HEK293 (cell line): ENCODE data around the gene OTOF.

Source experiments
- CTCF ChIA-PET: fragments of 350-600 bp; formaldehyde crosslinking; extraction: SDS; loops from one replicate; lab custom pipeline; 2021; ENCODE audit warnings: antibody characterized with exemption; lab: Yijun Ruan, JAX
- POLR2A ChIA-PET: fragments of 300-600 bp; formaldehyde crosslinking; extraction: SDS; loops from one replicate; lab custom pipeline; 2020; ENCODE audit warnings: antibody characterized with exemption, inconsistent platforms; lab: Yijun Ruan, JAX
- H3K27ac ChIP-seq: fragments of 200-500 bp; sonication (Bioruptor generic); 2 replicates; pipeline ENCODE4 v1.5.1; 2014; ENCODE audit warnings: low read depth, low read length, control low read depth, inconsistent platforms; ENCODE audit errors: extremely low read depth
- H3K36me3 ChIP-seq, 2 experiments: fragments of 200-500 bp in 1 of 2; sonication (Bioruptor generic) in 1 of 2; 1 replicate in 1 of 2; 2 replicates in 1 of 2; pipeline ENCODE4 v1.5.1; 2014 to 2017; ENCODE audit warnings: inconsistent platforms in 2 of 2, low read length in 2 of 2; ENCODE audit not compliant: control insufficient read depth in 2 of 2, insufficient read depth in 1 of 2
- H3K4me1 ChIP-seq: fragments of 200-500 bp; sonication (Bioruptor generic); 2 replicates; pipeline ENCODE4 v1.5.1; 2014; ENCODE audit warnings: mild to moderate bottlenecking, low read length, inconsistent platforms; ENCODE audit not compliant: control insufficient read depth, insufficient read depth
- H3K4me3 ChIP-seq: 2 replicates; pipeline ENCODE4 v1.5.1; 2011; ENCODE audit warnings: low read depth, mild to moderate bottlenecking, control low read depth, low read length, moderate library complexity
- H3K9me3 ChIP-seq: fragments of 200-500 bp; sonication (Bioruptor generic); 2 replicates; pipeline ENCODE4 v1.5.1; 2014; ENCODE audit warnings: low read depth, low read length, inconsistent platforms; ENCODE audit not compliant: control insufficient read depth, insufficient read depth
- GFI1B ChIP-seq: fragments of 450-650 bp; formaldehyde crosslinking; IDR thresholded peaks from 2 replicates; pipeline ENCODE4 v1.5.1; 2016; ENCODE audit warnings: missing biosample characterization, missing genetic modification characterization
- SETDB1 ChIP-seq: IDR thresholded peaks from one replicate; pipeline ENCODE4 v1.6.1; 2017; ENCODE audit warnings: mild to moderate bottlenecking, low read length, moderate library complexity, mixed read lengths; ENCODE audit not compliant: insufficient read length
- SP3 ChIP-seq: fragments of 450-650 bp; formaldehyde crosslinking; IDR thresholded peaks from 2 replicates; pipeline ENCODE4 v1.5.1; 2016; ENCODE audit warnings: missing biosample characterization, missing genetic modification characterization
- WT1 ChIP-seq: fragments of 450-650 bp; formaldehyde crosslinking; IDR thresholded peaks from 2 replicates; pipeline ENCODE4 v1.5.1; 2016; ENCODE audit warnings: missing biosample characterization, missing genetic modification characterization
- ZBTB20 ChIP-seq: fragments of 450-650 bp; formaldehyde crosslinking; IDR thresholded peaks from 2 replicates; pipeline ENCODE4 v1.5.1; 2016; ENCODE audit warnings: missing biosample characterization, missing genetic modification characterization
- ZEB2 ChIP-seq: fragments of 450-650 bp; formaldehyde crosslinking; IDR thresholded peaks from 2 replicates; pipeline ENCODE4 v1.5.1; 2016; ENCODE audit warnings: missing biosample characterization, missing genetic modification characterization
- ZFHX2 ChIP-seq: fragments of 450-650 bp; formaldehyde crosslinking; conservative IDR thresholded peaks from 2 replicates; pipeline ENCODE4 v1.5.1; 2016; ENCODE audit warnings: missing biosample characterization, missing genetic modification characterization
- ZFP37 ChIP-seq: fragments of 450-650 bp; formaldehyde crosslinking; IDR thresholded peaks from 2 replicates; pipeline ENCODE4 v1.5.1; 2016; ENCODE audit warnings: missing biosample characterization, missing genetic modification characterization
- ZNF169 ChIP-seq: fragments of 450-650 bp; formaldehyde crosslinking; IDR thresholded peaks from 2 replicates; pipeline ENCODE4 v1.5.1; 2016; ENCODE audit warnings: missing biosample characterization, missing genetic modification characterization
- ZNF324 ChIP-seq: fragments of 450-650 bp; formaldehyde crosslinking; IDR thresholded peaks from 2 replicates; pipeline ENCODE4 v1.5.1; 2016; ENCODE audit warnings: missing biosample characterization, missing genetic modification characterization
- ZNF501 ChIP-seq: fragments of 450-650 bp; formaldehyde crosslinking; IDR thresholded peaks from 2 replicates; pipeline ENCODE4 v1.5.1; 2016; ENCODE audit warnings: missing biosample characterization, missing genetic modification characterization
- ZNF549 ChIP-seq: fragments of 450-650 bp; IDR thresholded peaks from 2 replicates; pipeline ENCODE4 v1.5.1; 2018; ENCODE audit warnings: missing biosample characterization, missing genetic modification characterization, mild to moderate bottlenecking, inconsistent platforms, moderate library complexity
- ZNF558 ChIP-seq: fragments of 450-650 bp; formaldehyde crosslinking; IDR thresholded peaks from 2 replicates; pipeline ENCODE4 v1.5.1; 2016; ENCODE audit warnings: missing biosample characterization, missing genetic modification characterization
- ZNF626 ChIP-seq: fragments of 450-650 bp; sonication (Bioruptor Pico); formaldehyde crosslinking; IDR thresholded peaks from 2 replicates; pipeline ENCODE4 v1.5.1; 2018; ENCODE audit warnings: missing biosample characterization, missing genetic modification characterization, inconsistent platforms
- ZNF776 ChIP-seq: fragments of 450-650 bp; formaldehyde crosslinking; IDR thresholded peaks from 2 replicates; pipeline ENCODE4 v1.5.0; 2017; ENCODE audit warnings: missing biosample characterization, missing genetic modification characterization, borderline replicate concordance
- ZNF830 ChIP-seq: fragments of 450-650 bp; IDR thresholded peaks from 2 replicates; pipeline ENCODE4 v1.5.0; 2018; ENCODE audit warnings: missing biosample characterization, missing genetic modification characterization, low read depth, mild to moderate bottlenecking, moderate library complexity
- TF ChIP-seq, protein P1 (sequence below): fragments of 450-650 bp; formaldehyde crosslinking; IDR thresholded peaks from 2 replicates; pipeline ENCODE4 v1.5.1; 2017; ENCODE audit warnings: missing biosample characterization, missing genetic modification characterization
- TF ChIP-seq, protein P2 (sequence below): fragments of 450-650 bp; formaldehyde crosslinking; IDR thresholded peaks from 2 replicates; pipeline ENCODE4 v1.5.1; 2017; ENCODE audit warnings: missing biosample characterization, missing genetic modification characterization
- TF ChIP-seq, protein P3 (sequence below): fragments of 450-650 bp; formaldehyde crosslinking; IDR thresholded peaks from 2 replicates; pipeline ENCODE4 v1.5.1; 2017; ENCODE audit warnings: missing biosample characterization, missing genetic modification characterization
- TF ChIP-seq, protein P4 (sequence below): fragments of 450-650 bp; formaldehyde crosslinking; IDR thresholded peaks from 2 replicates; pipeline ENCODE4 v1.5.1; 2016; ENCODE audit warnings: missing biosample characterization, missing genetic modification characterization
- TF ChIP-seq, protein P5 (sequence below): fragments of 450-650 bp; formaldehyde crosslinking; conservative IDR thresholded peaks from 2 replicates; pipeline ENCODE4 v1.5.1; 2016; ENCODE audit warnings: low read depth, missing biosample characterization, missing genetic modification characterization
- TF ChIP-seq, protein P6 (sequence below): fragments of 450-650 bp; formaldehyde crosslinking; IDR thresholded peaks from 2 replicates; pipeline ENCODE4 v1.5.1; 2016; ENCODE audit warnings: missing biosample characterization, missing genetic modification characterization

The OTOF gene

DNA sequence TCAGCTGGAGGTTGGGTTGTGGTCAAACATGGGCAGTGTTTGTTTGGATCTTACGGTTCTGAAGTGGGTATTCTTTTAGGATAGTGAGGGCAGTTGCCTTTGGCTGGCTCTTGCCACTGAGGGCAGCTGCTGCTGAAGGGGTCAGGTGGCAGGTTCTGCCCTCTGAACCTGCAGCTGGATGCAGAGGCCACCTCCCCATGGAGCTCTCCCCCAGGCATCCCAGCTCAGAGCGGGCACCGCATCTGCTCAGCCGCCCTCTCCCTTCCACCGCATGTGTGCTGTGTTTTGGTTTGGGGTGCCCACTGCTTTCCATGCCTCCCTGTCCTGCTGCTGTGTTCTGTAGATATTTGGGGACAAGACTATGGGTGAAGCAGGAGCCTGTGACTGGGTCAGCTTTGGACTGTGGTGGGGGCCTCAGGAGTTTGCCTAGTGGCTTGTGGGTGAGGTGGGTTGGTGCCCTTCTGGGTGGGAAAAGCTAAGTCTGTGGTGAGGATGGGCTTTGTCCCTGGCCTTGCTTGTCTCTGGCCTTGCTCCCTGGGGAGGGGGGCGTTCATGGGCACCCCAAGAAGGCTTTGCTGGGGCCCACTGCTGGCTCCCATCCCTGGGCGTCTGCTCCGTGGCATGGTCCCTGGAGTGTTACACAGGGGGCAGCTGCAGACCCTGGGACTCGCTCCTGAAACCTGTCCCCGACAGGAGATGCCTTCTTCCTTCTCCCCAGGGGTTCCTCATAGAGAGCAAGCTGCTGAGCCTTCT is 28.5 kb downstream of the OTOF start (continued):
- TF ChIP-seq, protein P1, sequence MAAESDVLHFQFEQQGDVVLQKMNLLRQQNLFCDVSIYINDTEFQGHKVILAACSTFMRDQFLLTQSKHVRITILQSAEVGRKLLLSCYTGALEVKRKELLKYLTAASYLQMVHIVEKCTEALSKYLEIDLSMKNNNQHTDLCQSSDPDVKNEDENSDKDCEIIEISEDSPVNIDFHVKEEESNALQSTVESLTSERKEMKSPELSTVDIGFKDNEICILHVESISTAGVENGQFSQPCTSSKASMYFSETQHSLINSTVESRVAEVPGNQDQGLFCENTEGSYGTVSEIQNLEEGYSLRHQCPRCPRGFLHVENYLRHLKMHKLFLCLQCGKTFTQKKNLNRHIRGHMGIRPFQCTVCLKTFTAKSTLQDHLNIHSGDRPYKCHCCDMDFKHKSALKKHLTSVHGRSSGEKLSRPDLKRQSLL (tag by site-specific recombination): no peak
- no peak for TF ChIP-seq ZEB2 (tag by site-specific recombination)

DNA sequence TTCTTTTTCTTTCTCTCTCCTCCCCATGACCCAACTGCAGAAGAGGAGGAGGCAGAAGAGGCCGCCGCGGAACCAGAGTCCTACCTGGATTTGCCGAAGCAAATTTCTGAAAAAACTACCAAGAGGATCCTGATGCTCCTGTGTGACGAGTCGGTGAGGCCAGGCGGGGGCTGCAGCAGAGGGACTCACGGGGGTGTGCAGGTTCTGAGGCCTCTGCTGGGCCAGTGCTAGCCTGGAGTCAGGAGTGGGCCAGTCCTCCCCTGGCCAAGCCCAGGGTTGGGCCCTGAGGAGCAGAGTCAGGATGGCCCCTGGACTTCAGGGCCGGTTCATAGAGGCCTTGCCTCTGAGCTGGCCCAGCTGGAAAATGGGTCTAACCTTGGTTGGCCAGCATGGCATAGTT is 29.3 kb downstream of the OTOF start:
- Histone ChIP-seq H3K4me1 (no peaks in the 10 kb centered on the region), H3K27ac (no peak overlapping the region), H3K36me3 (no peaks in the 10 kb centered on the region), H3K4me3 (no peak overlapping the region), H3K9me3 (no peaks in the 10 kb centered on the region)
- TF ChIP-seq ZNF626 (tag by site-specific recombination) (no peak), ZNF558 (tag by site-specific recombination) (no peak), GFI1B (no peak), ZNF324 (tag by site-specific recombination) (no peak), SP3 (tag by site-specific recombination) (no peak), WT1 (tag by site-specific recombination) (no peak), ZNF776 (no peak), ZFHX2 (tag by site-specific recombination) (no peak), ZNF549 (no peak), ZBTB20 (tag by site-specific recombination) (no peak), ZNF501 (no peak), ZFP37 (tag by site-specific recombination) (no peak), ZNF169 (tag by site-specific recombination) (no peak), SETDB1 (no peak), ZNF830 (tag by site-specific recombination) (no peak)
- TF ChIP-seq, protein P2, sequence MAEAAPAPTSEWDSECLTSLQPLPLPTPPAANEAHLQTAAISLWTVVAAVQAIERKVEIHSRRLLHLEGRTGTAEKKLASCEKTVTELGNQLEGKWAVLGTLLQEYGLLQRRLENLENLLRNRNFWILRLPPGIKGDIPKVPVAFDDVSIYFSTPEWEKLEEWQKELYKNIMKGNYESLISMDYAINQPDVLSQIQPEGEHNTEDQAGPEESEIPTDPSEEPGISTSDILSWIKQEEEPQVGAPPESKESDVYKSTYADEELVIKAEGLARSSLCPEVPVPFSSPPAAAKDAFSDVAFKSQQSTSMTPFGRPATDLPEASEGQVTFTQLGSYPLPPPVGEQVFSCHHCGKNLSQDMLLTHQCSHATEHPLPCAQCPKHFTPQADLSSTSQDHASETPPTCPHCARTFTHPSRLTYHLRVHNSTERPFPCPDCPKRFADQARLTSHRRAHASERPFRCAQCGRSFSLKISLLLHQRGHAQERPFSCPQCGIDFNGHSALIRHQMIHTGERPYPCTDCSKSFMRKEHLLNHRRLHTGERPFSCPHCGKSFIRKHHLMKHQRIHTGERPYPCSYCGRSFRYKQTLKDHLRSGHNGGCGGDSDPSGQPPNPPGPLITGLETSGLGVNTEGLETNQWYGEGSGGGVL (tag by site-specific recombination): no peak
- TF ChIP-seq, protein P3, sequence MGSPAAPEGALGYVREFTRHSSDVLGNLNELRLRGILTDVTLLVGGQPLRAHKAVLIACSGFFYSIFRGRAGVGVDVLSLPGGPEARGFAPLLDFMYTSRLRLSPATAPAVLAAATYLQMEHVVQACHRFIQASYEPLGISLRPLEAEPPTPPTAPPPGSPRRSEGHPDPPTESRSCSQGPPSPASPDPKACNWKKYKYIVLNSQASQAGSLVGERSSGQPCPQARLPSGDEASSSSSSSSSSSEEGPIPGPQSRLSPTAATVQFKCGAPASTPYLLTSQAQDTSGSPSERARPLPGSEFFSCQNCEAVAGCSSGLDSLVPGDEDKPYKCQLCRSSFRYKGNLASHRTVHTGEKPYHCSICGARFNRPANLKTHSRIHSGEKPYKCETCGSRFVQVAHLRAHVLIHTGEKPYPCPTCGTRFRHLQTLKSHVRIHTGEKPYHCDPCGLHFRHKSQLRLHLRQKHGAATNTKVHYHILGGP (tag by site-specific recombination): no peak
- TF ChIP-seq, protein P4, sequence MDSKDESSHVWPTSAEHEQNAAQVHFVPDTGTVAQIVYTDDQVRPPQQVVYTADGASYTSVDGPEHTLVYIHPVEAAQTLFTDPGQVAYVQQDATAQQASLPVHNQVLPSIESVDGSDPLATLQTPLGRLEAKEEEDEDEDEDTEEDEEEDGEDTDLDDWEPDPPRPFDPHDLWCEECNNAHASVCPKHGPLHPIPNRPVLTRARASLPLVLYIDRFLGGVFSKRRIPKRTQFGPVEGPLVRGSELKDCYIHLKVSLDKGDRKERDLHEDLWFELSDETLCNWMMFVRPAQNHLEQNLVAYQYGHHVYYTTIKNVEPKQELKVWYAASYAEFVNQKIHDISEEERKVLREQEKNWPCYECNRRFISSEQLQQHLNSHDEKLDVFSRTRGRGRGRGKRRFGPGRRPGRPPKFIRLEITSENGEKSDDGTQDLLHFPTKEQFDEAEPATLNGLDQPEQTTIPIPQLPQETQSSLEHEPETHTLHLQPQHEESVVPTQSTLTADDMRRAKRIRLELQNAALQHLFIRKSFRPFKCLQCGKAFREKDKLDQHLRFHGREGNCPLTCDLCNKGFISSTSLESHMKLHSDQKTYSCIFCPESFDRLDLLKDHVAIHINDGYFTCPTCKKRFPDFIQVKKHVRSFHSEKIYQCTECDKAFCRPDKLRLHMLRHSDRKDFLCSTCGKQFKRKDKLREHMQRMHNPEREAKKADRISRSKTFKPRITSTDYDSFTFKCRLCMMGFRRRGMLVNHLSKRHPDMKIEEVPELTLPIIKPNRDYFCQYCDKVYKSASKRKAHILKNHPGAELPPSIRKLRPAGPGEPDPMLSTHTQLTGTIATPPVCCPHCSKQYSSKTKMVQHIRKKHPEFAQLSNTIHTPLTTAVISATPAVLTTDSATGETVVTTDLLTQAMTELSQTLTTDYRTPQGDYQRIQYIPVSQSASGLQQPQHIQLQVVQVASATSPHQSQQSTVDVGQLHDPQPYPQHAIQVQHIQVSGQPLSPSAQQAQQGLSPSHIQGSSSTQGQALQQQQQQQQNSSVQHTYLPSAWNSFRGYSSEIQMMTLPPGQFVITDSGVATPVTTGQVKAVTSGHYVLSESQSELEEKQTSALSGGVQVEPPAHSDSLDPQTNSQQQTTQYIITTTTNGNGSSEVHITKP (tag by site-specific recombination): no peak
- TF ChIP-seq, protein P5, sequence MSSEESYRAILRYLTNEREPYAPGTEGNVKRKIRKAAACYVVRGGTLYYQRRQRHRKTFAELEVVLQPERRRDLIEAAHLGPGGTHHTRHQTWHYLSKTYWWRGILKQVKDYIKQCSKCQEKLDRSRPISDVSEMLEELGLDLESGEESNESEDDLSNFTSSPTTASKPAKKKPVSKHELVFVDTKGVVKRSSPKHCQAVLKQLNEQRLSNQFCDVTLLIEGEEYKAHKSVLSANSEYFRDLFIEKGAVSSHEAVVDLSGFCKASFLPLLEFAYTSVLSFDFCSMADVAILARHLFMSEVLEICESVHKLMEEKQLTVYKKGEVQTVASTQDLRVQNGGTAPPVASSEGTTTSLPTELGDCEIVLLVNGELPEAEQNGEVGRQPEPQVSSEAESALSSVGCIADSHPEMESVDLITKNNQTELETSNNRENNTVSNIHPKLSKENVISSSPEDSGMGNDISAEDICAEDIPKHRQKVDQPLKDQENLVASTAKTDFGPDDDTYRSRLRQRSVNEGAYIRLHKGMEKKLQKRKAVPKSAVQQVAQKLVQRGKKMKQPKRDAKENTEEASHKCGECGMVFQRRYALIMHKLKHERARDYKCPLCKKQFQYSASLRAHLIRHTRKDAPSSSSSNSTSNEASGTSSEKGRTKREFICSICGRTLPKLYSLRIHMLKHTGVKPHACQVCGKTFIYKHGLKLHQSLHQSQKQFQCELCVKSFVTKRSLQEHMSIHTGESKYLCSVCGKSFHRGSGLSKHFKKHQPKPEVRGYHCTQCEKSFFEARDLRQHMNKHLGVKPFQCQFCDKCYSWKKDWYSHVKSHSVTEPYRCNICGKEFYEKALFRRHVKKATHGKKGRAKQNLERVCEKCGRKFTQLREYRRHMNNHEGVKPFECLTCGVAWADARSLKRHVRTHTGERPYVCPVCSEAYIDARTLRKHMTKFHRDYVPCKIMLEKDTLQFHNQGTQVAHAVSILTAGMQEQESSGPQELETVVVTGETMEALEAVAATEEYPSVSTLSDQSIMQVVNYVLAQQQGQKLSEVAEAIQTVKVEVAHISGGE (tag by site-specific recombination): no peak
- TF ChIP-seq, protein P6, sequence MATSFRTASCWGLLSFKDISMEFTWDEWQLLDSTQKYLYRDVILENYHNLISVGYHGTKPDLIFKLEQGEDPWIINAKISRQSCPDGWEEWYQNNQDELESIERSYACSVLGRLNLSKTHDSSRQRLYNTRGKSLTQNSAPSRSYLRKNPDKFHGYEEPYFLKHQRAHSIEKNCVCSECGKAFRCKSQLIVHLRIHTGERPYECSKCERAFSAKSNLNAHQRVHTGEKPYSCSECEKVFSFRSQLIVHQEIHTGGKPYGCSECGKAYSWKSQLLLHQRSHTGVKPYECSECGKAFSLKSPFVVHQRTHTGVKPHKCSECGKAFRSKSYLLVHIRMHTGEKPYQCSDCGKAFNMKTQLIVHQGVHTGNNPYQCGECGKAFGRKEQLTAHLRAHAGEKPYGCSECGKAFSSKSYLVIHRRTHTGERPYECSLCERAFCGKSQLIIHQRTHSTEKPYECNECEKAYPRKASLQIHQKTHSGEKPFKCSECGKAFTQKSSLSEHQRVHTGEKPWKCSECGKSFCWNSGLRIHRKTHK (tag by site-specific recombination): no peak
- POLR2A ChIA-PET: interaction anchor here (0.5 kb wide), 1 partner anchor 61 kb away, joined by 3 read pairs; no protein-coding TSS in a partner anchor
- CTCF ChIA-PET: no interaction called here
